H1 (cell line): ENCODE results near the gene RGS17. TPM values are rescaled to one million over a fixed set of nuclear protein-coding genes. Genes with fewer than 3 reads are reported as not detected.

Experiments used
- BACH1 ChIP-seq: IDR thresholded peaks from 2 replicates; pipeline ENCODE4 v1.6.1; 2012; ENCODE audit warnings: low read length, improper control_type of control experiment
- GABPA ChIP-seq: IDR thresholded peaks from 2 replicates; pipeline ENCODE4 v1.6.1; 2011; ENCODE audit warnings: mild to moderate bottlenecking, low read length, moderate library complexity, borderline replicate concordance; ENCODE audit not compliant: insufficient read depth
- KDM1A ChIP-seq: fragments of 200-600, 300-600 bp; sonication (generic); IDR thresholded peaks from 2 replicates; pipeline ENCODE4 v1.7.1; 2016; ENCODE audit warnings: mild to moderate bottlenecking, low read length, borderline replicate concordance
- RNF2 ChIP-seq: fragments of 200-900, 300-1000 bp; sonication (generic); IDR thresholded peaks from 2 replicates; pipeline ENCODE4 v1.7.1; 2016; ENCODE audit warnings: borderline replicate concordance, low read depth, mild to moderate bottlenecking, antibody characterized with exemption, low read length; ENCODE audit not compliant: poor library complexity, severe bottlenecking; ENCODE audit errors: missing control alignments
- RXRA ChIP-seq: IDR thresholded peaks from 2 replicates; pipeline ENCODE4 v1.6.1; 2011; ENCODE audit warnings: low read depth, mild to moderate bottlenecking, low read length, moderate library complexity; ENCODE audit not compliant: insufficient read depth
- polyA plus RNA-seq, 7 experiments: library from polyadenylated mRNA; depleted of rRNA in 3 of 7; stranded (reverse) in 5 of 7; unstranded in 2 of 7; fragments of >200 nt in 5 of 7; fragments of 200-250 nt in 2 of 7; gene quantifications; 1 replicate in 5 of 7; 2 replicates in 1 of 7; 4 replicates in 1 of 7; pipeline versions ENCODE4 v1.2.1 to v1.2.3, GENCODE V29; 2011 to 2013; ENCODE audit warnings: missing spikeins in 2 of 7, mixed read lengths in 2 of 7
- total RNA-seq: library from RNA; stranded (reverse); fragmentation: NEBNext Ultra II Directional; extraction: Animal tissue kit (Norgen Biotek cat#: 25700); gene quantifications from 2 replicates; pipeline ENCODE4 v1.2.1, GENCODE V29; 2021
- TF ChIP-seq, protein P1 (sequence below), 3 experiments: IDR thresholded peaks; 1 replicate in 2 of 3; 2 replicates in 1 of 3; pipeline versions ENCODE4 v1.5.1 to v1.6.1; 2011; ENCODE audit warnings: low read length in 3 of 3, mild to moderate bottlenecking in 3 of 3, inconsistent platforms in 2 of 3, low read depth in 1 of 3, moderate library complexity in 1 of 3; ENCODE audit not compliant: insufficient read depth in 1 of 3; ENCODE audit errors: control extremely low read depth in 1 of 3

Gene RGS17
- total and polyA plus RNA-seq, 2 of the 8 experiments (the other 6 are each of a cell fraction or from before 2014, with no cell fraction given) = 2.0 to 12.2 TPM

DNA sequence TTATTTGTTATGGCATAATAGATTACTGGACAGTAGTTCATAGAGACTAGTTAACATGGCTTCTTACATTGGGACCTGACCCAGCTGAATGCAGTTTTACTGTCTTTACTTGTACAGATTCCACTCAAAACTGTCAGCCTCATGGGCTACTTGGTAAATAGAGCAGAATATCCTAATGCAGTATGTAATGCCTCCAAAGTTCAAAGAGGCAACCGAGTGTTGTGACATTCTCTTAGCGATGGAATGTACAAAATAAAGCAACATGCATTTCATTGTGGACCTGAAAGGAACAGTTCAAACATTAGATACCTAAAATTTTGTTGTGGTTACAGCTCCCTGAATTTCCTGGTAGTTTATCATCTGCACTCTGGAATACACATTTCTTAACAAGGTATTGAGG, 29.1 kb upstream of the RGS17 start (continued):
- TF ChIP-seq, protein P1, sequence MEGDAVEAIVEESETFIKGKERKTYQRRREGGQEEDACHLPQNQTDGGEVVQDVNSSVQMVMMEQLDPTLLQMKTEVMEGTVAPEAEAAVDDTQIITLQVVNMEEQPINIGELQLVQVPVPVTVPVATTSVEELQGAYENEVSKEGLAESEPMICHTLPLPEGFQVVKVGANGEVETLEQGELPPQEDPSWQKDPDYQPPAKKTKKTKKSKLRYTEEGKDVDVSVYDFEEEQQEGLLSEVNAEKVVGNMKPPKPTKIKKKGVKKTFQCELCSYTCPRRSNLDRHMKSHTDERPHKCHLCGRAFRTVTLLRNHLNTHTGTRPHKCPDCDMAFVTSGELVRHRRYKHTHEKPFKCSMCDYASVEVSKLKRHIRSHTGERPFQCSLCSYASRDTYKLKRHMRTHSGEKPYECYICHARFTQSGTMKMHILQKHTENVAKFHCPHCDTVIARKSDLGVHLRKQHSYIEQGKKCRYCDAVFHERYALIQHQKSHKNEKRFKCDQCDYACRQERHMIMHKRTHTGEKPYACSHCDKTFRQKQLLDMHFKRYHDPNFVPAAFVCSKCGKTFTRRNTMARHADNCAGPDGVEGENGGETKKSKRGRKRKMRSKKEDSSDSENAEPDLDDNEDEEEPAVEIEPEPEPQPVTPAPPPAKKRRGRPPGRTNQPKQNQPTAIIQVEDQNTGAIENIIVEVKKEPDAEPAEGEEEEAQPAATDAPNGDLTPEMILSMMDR (IDR thresholded peaks at IDR 0.05; ENCODE audit: control extremely low read depth in 1 of 3, insufficient read depth in 1 of 3, low read depth in 1 of 3, low read length in 3 of 3) = no peak
- TF ChIP-seq GABPA (no peak), RXRA (no peak), RNF2 (no peak), KDM1A (no peak), BACH1 (no peak)
